GM10248 (cell line): ENCODE measurements around the gene STK39.

Source experiments
- CTCF ChIA-PET: fragments of 300-600 bp; sonication (Branson Sonifier 250); formaldehyde crosslinking; extraction: SDS; loops from one replicate; lab custom pipeline; 2021; ENCODE audit warnings: antibody characterized with exemption; lab: Yijun Ruan, JAX
- POLR2A ChIA-PET: fragments of 350-650 bp; sonication (Branson Sonifier 250); formaldehyde crosslinking; extraction: SDS; loops from one replicate; lab custom pipeline; 2020; ENCODE audit warnings: antibody characterized with exemption; lab: Yijun Ruan, JAX
- DNase-seq: peaks from one replicate; pipeline ENCODE4 v3.0.0; 2012; ENCODE audit errors: extremely low spot score
- TF ChIP-seq, protein P1 (sequence below): IDR thresholded peaks from 2 replicates; pipeline ENCODE4 v1.5.1; 2012; ENCODE audit warnings: mild to moderate bottlenecking, low read depth; ENCODE audit errors: extremely low read depth, missing control alignments, control extremely low read depth

Gene STK39

DNA sequence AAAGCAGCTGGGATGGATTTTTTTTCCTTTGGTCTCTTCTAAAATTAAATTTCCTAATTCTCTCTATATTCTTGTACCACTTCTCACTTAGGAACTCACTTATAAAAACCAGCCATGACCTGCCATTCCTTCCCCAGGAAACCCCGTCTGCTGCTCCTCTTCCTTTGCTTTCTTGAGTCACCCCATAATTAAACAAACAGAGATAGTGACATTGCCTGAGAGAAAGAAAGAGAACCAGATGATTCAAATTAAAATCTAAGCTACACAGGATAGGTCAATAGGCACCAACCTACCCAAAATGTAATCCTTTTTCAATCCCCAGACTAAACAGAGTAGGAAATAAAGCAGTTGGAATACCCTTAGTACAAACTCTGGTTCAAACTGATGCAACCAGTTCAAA, 9.7 kb downstream of the STK39 start:
- POLR2A ChIA-PET, result no interaction called here
- CTCF ChIA-PET, result no interaction called here
- TF ChIP-seq, protein P1, sequence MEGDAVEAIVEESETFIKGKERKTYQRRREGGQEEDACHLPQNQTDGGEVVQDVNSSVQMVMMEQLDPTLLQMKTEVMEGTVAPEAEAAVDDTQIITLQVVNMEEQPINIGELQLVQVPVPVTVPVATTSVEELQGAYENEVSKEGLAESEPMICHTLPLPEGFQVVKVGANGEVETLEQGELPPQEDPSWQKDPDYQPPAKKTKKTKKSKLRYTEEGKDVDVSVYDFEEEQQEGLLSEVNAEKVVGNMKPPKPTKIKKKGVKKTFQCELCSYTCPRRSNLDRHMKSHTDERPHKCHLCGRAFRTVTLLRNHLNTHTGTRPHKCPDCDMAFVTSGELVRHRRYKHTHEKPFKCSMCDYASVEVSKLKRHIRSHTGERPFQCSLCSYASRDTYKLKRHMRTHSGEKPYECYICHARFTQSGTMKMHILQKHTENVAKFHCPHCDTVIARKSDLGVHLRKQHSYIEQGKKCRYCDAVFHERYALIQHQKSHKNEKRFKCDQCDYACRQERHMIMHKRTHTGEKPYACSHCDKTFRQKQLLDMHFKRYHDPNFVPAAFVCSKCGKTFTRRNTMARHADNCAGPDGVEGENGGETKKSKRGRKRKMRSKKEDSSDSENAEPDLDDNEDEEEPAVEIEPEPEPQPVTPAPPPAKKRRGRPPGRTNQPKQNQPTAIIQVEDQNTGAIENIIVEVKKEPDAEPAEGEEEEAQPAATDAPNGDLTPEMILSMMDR, result no peak
- no peak for DNase-seq

DNA sequence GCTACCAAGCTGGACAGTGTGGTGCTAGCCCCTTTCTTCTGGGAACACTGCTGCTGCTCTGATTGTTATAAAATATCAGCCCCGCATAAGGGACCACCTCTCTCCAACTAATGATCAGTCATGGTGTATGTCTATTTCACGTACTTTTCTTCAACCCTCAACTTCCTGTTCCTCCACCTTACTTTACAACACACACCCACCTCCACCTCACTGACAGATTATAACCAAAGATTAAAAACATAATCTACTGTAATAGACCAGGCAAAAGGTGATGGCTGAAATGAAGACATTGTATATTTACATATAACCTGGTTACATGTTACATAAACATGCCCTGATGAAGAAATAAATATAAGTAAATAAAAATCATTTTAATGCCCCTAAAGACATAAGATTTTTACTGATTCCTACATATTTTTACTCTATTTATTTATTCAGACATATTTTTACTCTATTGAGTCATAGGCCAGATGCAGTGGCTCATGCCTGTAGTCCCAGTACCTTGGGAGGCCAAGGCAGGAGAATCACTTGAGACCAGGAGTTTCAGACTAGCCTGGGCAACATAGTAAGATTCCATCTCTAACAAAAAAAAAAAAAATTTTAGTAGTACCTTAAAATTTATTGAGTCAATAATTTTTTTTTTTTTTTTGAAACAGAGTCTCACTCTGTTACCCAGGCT, 12.8 kb downstream of the STK39 start:
- DNase-seq, result no peak
- POLR2A ChIA-PET, result no interaction called here
- TF ChIP-seq, protein P1, result no peak
- CTCF ChIA-PET, result no interaction called here

DNA sequence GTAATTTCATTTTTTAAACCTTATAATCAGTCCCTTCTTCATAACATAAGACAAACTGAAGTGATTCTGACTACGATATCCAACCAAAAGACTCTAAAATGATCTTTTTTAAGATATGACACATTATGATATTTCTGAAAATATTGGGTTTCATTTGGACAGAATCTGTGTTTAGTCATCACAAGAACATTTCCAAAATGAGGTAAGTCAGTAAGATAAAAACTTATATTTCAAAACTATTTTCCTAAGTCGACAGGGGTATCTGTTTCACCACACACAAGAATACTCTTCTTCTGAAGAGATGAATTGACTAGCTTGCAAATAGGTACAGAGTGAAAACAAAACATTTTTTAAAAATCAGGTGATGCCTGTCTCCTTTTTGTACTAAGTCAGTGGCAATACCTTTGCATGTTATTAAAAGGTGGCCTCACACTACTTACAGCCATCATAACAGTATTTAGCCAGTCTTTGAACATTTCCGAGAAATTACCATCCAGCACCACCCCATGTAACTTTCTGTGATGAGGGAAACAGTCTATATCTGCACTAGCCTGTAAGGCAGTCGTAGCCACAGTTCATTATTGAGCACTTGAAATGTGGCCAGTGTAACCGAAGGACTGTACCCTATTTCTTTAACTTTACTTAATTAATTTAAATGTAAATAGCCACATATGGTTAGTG, 13.5 kb downstream of the STK39 start:
- no peak for DNase-seq
- ChIA-PET POLR2A (no interaction called here), CTCF (no interaction called here)
- TF ChIP-seq, protein P1, result no peak

DNA sequence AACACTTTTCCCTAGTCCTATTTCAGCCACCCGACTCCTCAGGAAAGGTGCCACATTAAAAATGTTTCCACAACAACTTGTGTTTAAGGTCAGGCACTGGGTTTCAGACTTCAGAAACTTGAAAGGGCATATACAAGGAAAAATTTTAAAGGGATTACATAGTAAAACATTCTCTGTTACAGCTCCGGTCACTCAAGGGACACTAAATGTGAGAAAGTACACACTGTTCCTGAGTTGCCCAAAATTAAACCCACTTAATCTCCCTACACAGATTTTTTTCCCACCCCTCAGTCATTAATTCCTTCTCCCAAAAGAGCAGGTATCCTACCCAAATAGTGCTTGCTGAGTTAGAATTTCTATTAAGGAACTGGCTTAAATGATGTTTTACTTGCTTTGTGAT, 14.2 kb downstream of the STK39 start:
- TF ChIP-seq, protein P1, result no peak
- POLR2A ChIA-PET, result no interaction called here
- CTCF ChIA-PET, result no interaction called here
- DNase-seq, result no peak

DNA sequence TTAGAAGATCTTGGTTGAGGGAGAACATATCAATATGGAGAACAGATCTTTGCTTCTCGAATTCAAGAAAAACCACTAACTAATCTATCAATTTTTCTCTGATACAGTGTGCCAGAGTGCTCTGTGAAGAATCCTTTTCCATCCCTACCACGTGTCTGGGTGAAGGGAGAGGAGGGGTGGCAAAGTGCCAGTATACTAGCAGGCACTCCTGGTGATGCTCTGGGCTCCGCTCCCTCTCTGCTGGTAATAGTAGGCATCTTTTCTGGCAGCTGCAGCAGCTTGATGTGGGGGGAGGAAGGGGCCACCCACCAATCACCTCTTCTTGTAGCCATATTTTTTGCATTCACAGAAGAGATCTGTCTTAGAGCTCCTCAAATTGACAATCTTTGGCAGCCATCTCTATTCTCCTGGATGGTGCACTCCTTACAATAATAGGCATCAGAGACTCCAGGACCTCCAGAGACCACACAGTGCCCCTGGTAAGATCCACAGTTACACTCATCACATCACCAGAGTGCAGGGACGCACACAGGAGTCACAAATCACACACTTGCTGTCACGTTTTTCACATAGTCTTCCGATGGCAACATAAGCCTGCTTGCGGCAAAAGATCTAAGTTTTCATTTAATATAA, 15.7 kb downstream of the STK39 start:
- CTCF ChIA-PET, result interaction anchor here (2.0 kb wide), 1 partner anchor 96 kb away, joined by 4 read pairs; no protein-coding TSS in a partner anchor
- TF ChIP-seq, protein P1, result no peak
- DNase-seq, result no peak
- POLR2A ChIA-PET, result no interaction called here

DNA sequence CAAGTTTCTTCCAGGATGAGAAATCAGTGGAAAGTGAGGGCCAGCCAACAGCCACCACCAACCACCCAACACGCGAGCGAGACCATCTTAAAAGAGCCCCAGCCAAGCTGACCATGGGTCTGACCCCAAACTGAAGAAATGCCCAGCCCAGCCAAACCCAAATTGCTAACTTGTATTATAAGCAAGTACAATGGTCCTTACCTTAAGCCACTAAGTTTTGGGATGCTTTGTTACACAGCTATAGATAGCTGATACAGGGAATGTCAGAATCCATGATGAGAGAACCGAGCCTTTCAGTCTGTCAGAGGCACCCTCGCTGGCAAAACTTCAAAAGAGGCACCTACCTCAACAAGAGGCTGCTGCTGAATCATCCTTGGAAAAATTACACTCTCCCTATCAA, 17.0 kb downstream of the STK39 start:
- DNase-seq, result no peak
- TF ChIP-seq, protein P1, result no peak
- CTCF ChIA-PET, result interaction anchor here (2.0 kb wide), 1 partner anchor 95 kb away, joined by 4 read pairs; no protein-coding TSS in a partner anchor
- POLR2A ChIA-PET, result no interaction called here
